HL-60/S4 (cell line): Measurements from ENCODE around the gene MAP3K21.

Source experiments
- in situ Hi-C: fragments of 300-500 bp; cut with MboI; formaldehyde crosslinking; loops from 2 replicates; pipeline ENCODE4 v1.14.3; 2022; ENCODE audit warnings: low sequenced_read_pairs

The MAP3K21 gene

GRCh38 chr1:233327651-233328141 is at the start of gene MAP3K21:
Gene MAP3K21 (plus strand): TSS chr1:233327724. CDS start chr1:233328029, 305 bp downstream.
- in situ Hi-C loops = no loop called here

- in situ Hi-C loops = no loop called here
These were observed 48.9 kb upstream of the MAP3K21 start for GRCh38 chr1:233278631-233279030.

DNA sequence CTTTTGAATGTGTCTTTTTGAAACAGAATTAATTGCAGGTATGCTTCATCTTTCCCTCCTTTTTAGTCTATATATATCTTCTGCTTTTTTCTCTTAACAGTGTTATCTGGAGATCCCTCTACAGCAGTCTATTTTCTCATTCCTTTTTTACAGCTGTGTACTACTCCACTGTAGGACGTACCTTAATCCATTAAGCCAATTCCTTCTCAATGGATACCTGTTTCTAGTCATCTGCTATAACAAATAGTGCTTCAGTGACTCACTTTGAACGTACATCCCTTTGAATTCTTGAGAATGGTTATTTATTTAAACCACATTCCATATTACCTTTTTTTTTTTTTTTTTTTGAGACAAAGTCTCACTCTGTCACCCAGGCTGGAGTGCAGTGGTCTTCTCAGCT is 47.6 kb upstream of the MAP3K21 start:
- in situ Hi-C loops = no loop called here

DNA sequence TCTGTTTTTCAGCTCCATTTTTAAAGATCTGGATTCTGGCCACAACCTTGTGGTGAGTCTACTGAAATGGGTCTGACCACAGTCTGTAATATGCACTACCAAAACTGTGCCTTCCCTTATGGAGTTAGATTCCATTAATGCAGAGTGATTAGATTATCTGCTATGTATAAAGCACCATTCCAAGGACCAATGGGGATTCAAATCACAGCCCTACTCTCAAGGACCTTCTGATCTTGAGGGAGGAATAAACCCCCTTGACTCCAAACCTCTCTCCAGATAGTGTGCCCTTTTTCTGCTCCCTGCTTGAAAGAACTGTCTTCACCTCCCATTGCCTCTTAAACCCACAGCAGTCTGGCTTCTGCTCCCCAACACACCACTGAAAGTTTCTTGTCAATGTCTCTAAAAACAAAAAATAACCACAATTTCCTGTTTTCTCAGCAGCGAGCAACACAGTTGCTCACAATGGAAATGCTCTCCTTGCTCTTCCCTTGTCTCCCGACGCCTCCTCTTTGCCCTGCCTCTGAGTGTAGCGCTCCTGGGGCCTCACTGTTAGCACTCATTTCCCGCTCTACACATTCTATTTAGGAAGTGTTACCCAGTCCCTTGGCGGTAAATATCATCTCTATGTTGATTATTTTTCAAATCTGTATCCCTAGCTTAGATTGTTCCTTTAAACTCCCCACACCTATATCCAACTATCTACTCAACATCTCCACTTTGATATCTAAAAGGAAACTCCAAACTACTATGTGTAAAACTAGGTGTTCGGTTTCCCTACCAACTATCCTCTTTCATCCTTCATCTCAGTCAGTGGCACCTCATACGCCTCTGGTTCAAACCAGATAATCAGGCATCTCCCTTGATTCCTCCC is 45.6 kb upstream of the MAP3K21 start:
- in situ Hi-C loops = no loop called here

GRCh38 chr1:233282582-233282886 is 45.0 kb upstream of the MAP3K21 start:
- in situ Hi-C loops = no loop called here

DNA sequence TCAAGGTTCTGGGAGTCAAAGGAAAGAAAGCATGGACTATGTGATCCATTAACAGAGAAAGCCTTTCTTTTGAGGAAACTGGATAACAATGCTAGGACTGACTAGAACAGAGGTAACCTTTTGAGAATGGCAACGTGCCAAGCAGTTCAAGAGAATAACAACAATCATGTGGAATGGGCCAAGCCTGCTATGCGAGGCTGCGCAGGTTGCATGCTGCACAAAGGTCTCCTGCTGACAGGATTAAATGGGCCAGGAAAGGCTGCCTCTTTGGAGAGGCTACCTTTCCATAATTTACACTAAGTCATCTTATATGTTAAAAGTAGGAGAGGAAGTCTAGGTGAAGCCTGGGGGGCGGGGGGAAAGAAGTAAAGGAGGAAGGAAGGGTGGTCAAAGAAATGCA is 37.8 kb upstream of the MAP3K21 start:
- in situ Hi-C loops = no loop called here

DNA sequence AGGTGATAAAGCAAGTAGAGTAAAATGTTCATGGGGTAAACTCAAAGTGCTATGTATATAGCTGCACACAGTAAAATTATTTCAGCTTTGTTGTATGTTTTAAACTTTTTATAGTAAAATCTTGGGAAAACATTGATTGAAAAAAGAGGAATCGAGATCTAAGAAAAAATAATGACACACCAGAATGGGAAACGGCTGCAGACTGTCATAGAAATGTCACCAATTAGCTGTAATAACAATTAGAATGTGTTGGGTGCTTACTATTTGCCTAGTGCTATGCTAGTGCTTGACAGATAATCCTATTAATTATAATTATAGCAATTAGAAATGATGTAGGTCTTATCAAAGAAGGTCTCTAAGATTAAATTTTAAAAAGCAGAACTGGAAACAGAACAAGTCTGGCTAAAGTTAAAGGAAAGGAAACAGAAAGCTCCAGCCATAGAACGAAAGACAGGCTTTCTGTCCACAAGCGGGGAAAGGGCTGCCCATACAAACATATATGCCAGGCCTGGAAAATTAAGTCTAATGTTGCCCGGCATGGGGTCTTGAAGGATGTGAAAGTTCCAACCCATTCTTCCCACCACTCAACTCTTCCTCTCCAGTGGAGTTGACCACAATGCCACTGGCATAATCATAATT is 37.0 kb upstream of the MAP3K21 start:
- in situ Hi-C loops = no loop called here

- in situ Hi-C loops = no loop called here
These were observed 33.7 kb upstream of the MAP3K21 start for GRCh38 chr1:233293556-233294446.

DNA sequence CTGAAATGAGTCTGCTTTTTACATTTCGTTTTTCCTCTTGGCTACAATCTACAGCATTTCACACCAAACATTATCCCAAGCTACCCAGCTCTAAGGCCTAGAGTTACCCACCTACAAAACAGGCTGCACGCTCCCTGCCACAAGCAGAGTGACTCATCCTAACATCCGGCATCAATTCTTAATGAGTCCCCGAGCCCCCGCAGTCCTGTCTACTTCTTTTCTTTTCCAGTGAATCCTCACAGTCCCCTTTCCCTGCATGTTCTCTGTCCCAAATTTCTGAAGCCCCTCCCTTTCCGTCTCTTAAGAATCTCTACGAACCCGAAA is 32.6 kb upstream of the MAP3K21 start:
- in situ Hi-C loops = no loop called here

- in situ Hi-C loops = no loop called here
These were observed 32.1 kb upstream of the MAP3K21 start, which contains the start of gene PCNX2 for GRCh38 chr1:233295237-233295974. Gene PCNX2 (minus strand): TSS chr1:233295725. CDS start chr1:233295478, 247 bp downstream.

DNA sequence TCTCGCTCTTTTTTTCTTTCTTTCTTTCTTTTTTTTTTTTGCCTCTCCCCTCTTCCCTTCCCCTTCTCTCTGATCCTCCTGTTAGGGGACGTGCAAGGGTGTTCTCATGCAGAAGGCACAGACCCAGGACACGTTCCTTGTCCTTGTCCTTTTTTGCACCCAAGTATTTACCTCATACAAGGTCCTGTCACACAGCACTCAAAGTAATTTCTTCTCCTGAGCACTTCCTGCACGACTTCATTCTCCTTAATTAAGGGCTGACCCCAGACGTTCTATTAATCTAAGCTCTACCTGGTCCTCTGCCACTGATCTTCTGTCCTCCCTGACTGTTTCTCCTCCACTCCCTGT is 31.6 kb upstream of the MAP3K21 start:
- in situ Hi-C loops = no loop called here

- in situ Hi-C loops = no loop called here
These were observed 28.1 kb upstream of the MAP3K21 start for GRCh38 chr1:233299450-233299849.

GRCh38 chr1:233300326-233300725 is 27.2 kb upstream of the MAP3K21 start:
- in situ Hi-C loops = loop anchor here (10.0 kb wide), 1 partner anchor 764 kb away; no protein-coding TSS in a partner anchor

- in situ Hi-C loops = loop anchor here (10.0 kb wide), 1 partner anchor 760 kb away; no protein-coding TSS in a partner anchor
These were observed 22.9 kb upstream of the MAP3K21 start for GRCh38 chr1:233304489-233305102.

GRCh38 chr1:233313434-233314155 is 13.9 kb upstream of the MAP3K21 start:
- in situ Hi-C loops = no loop called here

GRCh38 chr1:233315718-233316301 is 11.7 kb upstream of the MAP3K21 start:
- in situ Hi-C loops = no loop called here

GRCh38 chr1:233316473-233316872 is 11.1 kb upstream of the MAP3K21 start:
- in situ Hi-C loops = no loop called here

DNA sequence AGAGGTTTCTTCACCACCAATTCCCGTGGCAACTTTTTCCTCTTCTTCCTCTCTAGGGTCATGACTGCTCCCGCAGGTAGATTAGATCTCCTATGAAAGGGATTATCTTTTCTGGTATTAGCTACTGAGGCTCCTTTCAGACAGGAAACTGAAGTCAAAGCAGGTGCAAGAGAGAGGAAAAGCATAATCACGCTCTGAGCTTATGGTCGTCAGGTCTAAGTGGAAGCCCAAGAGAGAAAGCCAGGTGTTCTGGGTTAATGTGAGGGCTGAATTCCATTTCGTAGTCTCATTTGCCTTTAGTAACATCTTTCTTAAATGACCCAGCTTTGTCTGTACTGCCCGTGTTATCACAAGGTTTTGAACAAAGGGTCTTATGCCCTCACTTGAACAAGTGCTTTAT is 8.3 kb upstream of the MAP3K21 start:
- in situ Hi-C loops = no loop called here

- in situ Hi-C loops = no loop called here
These were observed 7.5 kb upstream of the MAP3K21 start for GRCh38 chr1:233320023-233320422.
